Measurements from ENCODE around the gene SWAP70. TPM values are rescaled to one million over a fixed set of nuclear protein-coding genes. Genes with fewer than 3 reads are reported as not detected.
"Not testable (repeated sequence)": the region's sequence is repeated elsewhere in the genome, so short reads cannot be mapped to it uniquely, and the experiment has no call there.

The SWAP70 gene
- total and polyA plus RNA-seq, 4 donors: 15.8 to 69.0 (median 47.1) TPM

GRCh38 chr11:9704620-9705019 lies 40.7 kb downstream of the SWAP70 start:
- no peak overlapping the region for H3K27ac ChIP-seq (ENCODE audit: low read depth in 1 of 2, low read length in 2 of 2)
- H3K27me3 ChIP-seq (ENCODE audit: control insufficient read depth in 1 of 2, insufficient read depth in 2 of 2, low read length in 1 of 2): no peaks in the 10 kb centered on the region
- H3K9me3 ChIP-seq (ENCODE audit: control insufficient read depth, low read length): no peaks in the 10 kb centered on the region
- DNase-seq (no peak), ATAC-seq (ENCODE audit: low FRiP score) (no peak)
- no peaks in the 10 kb centered on the region for H3K36me3 ChIP-seq (ENCODE audit: control insufficient read depth in 1 of 2, insufficient read depth in 2 of 2, low read length in 1 of 2)
- peaks cover 2 to 8% of the 10 kb centered on the region in 2 donors for H3K4me1 ChIP-seq (ENCODE audit: control insufficient read depth in 1 of 2, insufficient read depth in 2 of 2, low read length in 2 of 2)
- 96 to 97% methylated on average over 4 of the region's 4 CpGs for WGBS, 2 donors
- H3K4me3 ChIP-seq (ENCODE audit: low read length in 2 of 2): no peak overlapping the region
- intact Hi-C loops (cut with DNase I): no loop called here

DNA sequence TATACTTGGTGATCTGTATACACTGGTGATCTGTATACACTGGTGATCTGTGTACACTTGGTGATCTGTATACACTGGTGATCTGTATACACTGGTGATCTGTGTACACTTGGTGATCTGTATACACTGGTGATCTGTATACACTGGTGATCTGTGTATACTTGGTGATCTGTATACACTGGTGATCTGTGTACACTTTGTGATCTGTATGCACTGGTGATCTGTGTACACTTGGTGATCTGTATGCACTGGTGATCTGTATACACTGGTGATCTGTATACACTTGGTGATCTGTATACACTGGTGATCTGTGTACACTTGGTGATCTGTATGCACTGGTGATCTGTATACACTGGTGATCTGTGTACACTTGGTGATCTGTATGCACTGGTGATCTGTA lies 41.5 kb downstream of the SWAP70 start:
- intact Hi-C loops (cut with DNase I); H3K4me3 ChIP-seq (ENCODE audit: low read length in 2 of 2); ATAC-seq (ENCODE audit: low FRiP score): not testable (repeated sequence)

GRCh38 chr11:9708544-9708943 lies 44.7 kb downstream of the SWAP70 start:
- peak overlapping the region in 1 of 2 donors; percentile 17 for H3K27ac ChIP-seq (ENCODE audit: low read depth in 1 of 2, low read length in 2 of 2)
- 99 to 100% methylated on average over 1 of the region's 1 CpG for WGBS, 2 donors
- H3K36me3 ChIP-seq (ENCODE audit: control insufficient read depth in 1 of 2, insufficient read depth in 2 of 2, low read length in 1 of 2): no peaks in the 10 kb centered on the region
- peaks cover 4 to 5% of the 10 kb centered on the region in 2 donors for H3K4me1 ChIP-seq (ENCODE audit: control insufficient read depth in 1 of 2, insufficient read depth in 2 of 2, low read length in 2 of 2)
- intact Hi-C loops (cut with DNase I): no loop called here
- DNase-seq (no peak), ATAC-seq (ENCODE audit: low FRiP score) (no peak)
- H3K9me3 ChIP-seq (ENCODE audit: control insufficient read depth, low read length): no peaks in the 10 kb centered on the region
- H3K4me3 ChIP-seq (ENCODE audit: low read length in 2 of 2): no peak overlapping the region
- no peaks in the 10 kb centered on the region for H3K27me3 ChIP-seq (ENCODE audit: control insufficient read depth in 1 of 2, insufficient read depth in 2 of 2, low read length in 1 of 2)

More for the DNA sequence above, 41.5 kb downstream of the SWAP70 start:
- not testable (repeated sequence) for H3K4me1 ChIP-seq (ENCODE audit: control insufficient read depth in 1 of 2, insufficient read depth in 2 of 2, low read length in 2 of 2); H3K27ac ChIP-seq (ENCODE audit: low read depth in 1 of 2, low read length in 2 of 2); H3K36me3 ChIP-seq (ENCODE audit: control insufficient read depth in 1 of 2, insufficient read depth in 2 of 2, low read length in 1 of 2); H3K27me3 ChIP-seq (ENCODE audit: control insufficient read depth in 1 of 2, insufficient read depth in 2 of 2, low read length in 1 of 2); DNase-seq; H3K9me3 ChIP-seq (ENCODE audit: control insufficient read depth, low read length)

DNA sequence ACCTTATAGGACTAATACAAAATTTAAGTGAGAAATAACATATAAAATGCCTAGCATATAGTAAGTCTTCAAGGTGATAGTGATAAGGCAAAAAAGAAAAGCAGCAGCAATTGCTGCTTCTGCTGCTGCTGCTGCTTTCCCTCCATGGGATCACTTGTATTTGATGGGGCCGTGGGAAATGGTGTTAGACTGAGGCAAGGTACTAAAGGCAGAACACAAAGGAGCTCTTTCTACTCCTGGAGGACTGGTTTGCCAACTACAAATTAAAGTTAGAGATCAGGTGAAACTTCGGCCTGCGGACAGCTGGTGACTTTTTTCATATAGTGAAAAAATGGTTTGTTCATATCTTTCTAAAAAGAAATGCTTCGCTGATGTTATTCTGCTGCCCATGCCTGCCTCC lies 46.3 kb downstream of the SWAP70 start:
- H3K4me3 ChIP-seq (ENCODE audit: low read length in 2 of 2): no peak overlapping the region
- ATAC-seq (ENCODE audit: low FRiP score) (no peak), DNase-seq (no peak)
- peaks cover 4 to 5% of the 10 kb centered on the region in 2 donors for H3K4me1 ChIP-seq (ENCODE audit: control insufficient read depth in 1 of 2, insufficient read depth in 2 of 2, low read length in 2 of 2)
- 96% methylated on average over 4 of the region's 4 CpGs for WGBS, 2 donors
- H3K9me3 ChIP-seq (ENCODE audit: control insufficient read depth, low read length): no peaks in the 10 kb centered on the region
- no peaks in the 10 kb centered on the region for H3K27me3 ChIP-seq (ENCODE audit: control insufficient read depth in 1 of 2, insufficient read depth in 2 of 2, low read length in 1 of 2)
- H3K27ac ChIP-seq (ENCODE audit: low read depth in 1 of 2, low read length in 2 of 2): no peak overlapping the region
- intact Hi-C loops (cut with DNase I): no loop called here
- H3K36me3 ChIP-seq (ENCODE audit: control insufficient read depth in 1 of 2, insufficient read depth in 2 of 2, low read length in 1 of 2): no peaks in the 10 kb centered on the region

DNA sequence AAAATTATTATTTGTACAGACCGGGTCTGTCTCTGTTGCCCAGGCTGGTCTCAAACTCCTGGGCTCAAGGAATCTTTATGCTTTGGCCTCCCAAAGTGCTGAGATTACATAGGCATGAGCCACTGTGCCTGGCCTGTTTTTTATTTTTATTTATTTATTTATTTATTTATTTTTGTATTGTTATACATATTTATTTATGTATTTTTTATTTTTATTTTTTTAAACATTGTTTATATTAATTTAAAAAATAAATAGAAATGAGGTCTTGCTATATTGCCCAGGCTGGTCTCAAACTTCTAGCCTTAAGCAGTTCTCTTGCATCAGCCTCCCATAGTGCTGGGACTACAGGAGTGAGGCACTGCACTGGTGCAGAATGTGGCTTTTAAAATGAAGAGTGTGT lies 47.0 kb downstream of the SWAP70 start:
- DNase-seq (no peak), ATAC-seq (ENCODE audit: low FRiP score) (no peak)
- Histone ChIP-seq H3K27me3 (ENCODE audit: control insufficient read depth in 1 of 2, insufficient read depth in 2 of 2, low read length in 1 of 2) (no peaks in the 10 kb centered on the region), H3K36me3 (ENCODE audit: control insufficient read depth in 1 of 2, insufficient read depth in 2 of 2, low read length in 1 of 2) (no peaks in the 10 kb centered on the region), H3K4me1 (ENCODE audit: control insufficient read depth in 1 of 2, insufficient read depth in 2 of 2, low read length in 2 of 2) (peaks cover 5 to 6% of the 10 kb centered on the region in 2 donors), H3K9me3 (ENCODE audit: control insufficient read depth, low read length) (no peaks in the 10 kb centered on the region), H3K27ac (ENCODE audit: low read depth in 1 of 2, low read length in 2 of 2) (no peak overlapping the region), H3K4me3 (ENCODE audit: low read length in 2 of 2) (no peak overlapping the region)
- intact Hi-C loops (cut with DNase I): no loop called here
- 96 to 97% methylated on average over 1 of the region's 1 CpG for WGBS, 2 donors

DNA sequence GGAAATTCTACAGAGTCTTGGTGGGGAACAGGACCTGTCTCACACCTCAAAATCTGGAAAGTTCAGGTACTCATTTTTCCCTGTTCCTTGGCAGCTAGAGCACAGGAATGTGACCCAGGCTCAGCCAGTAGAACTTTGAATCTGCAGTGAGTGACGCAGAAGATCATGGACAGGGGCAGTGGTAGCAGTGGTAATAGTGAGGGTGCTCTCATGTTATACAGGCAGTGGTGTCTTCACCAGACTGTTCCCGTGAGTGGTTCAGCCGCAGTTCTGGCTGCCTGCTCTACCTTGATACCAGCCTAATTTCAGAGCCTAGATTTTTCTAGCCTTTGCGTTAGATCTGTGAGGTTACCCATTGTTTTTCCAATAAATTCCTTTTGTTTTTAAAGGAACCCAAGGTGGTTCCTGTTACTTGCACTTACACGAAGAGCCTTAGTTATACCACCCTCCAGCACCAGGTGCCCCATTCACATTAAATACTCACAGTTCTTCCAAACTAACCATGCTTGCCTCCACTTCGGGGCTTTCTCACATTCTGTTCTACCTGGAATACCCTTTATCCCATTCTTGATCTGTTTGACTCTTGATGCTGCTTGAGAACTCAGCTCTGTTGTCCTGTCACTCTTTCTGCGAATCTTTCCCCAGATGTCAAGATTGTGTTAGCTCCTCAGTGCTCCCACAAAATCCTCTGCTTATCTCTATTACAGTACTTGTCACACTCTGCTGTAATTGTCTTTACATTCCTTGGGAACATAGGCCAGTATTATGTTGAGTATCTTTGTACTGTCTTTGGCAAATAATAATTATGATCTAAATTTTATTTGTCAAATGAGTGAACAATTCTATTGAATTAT lies 47.8 kb downstream of the SWAP70 start:
- H3K4me1 ChIP-seq (ENCODE audit: control insufficient read depth in 1 of 2, insufficient read depth in 2 of 2, low read length in 2 of 2): peaks cover 6 to 13% of the 10 kb centered on the region in 2 donors
- H3K9me3 ChIP-seq (ENCODE audit: control insufficient read depth, low read length): no peaks in the 10 kb centered on the region
- intact Hi-C loops (cut with DNase I): no loop called here
- DNase-seq: no peak
- no peak for ATAC-seq (ENCODE audit: low FRiP score)
- H3K4me3 ChIP-seq (ENCODE audit: low read length in 2 of 2): no peak overlapping the region
- 70 to 75% methylated on average over 7 of the region's 7 CpGs for whole genome bisulfite sequencing, 2 donors
- H3K27ac ChIP-seq (ENCODE audit: low read depth in 1 of 2, low read length in 2 of 2): peak overlapping the region in 1 of 2 donors; percentile 10
- H3K36me3 ChIP-seq (ENCODE audit: control insufficient read depth in 1 of 2, insufficient read depth in 2 of 2, low read length in 1 of 2): no peaks in the 10 kb centered on the region
- no peaks in the 10 kb centered on the region for H3K27me3 ChIP-seq (ENCODE audit: control insufficient read depth in 1 of 2, insufficient read depth in 2 of 2, low read length in 1 of 2)

GRCh38 chr11:9714272-9714940 lies 50.5 kb downstream of the SWAP70 start:
- 16 to 37% methylated on average over 5 of the region's 5 CpGs for WGBS, 2 donors
- no peak for ATAC-seq (ENCODE audit: low FRiP score)
- Histone ChIP-seq H3K9me3 (ENCODE audit: control insufficient read depth, low read length) (no peaks in the 10 kb centered on the region), H3K4me1 (ENCODE audit: control insufficient read depth in 1 of 2, insufficient read depth in 2 of 2, low read length in 2 of 2) (peaks cover 9 to 18% of the 10 kb centered on the region in 2 donors), H3K27me3 (ENCODE audit: control insufficient read depth in 1 of 2, insufficient read depth in 2 of 2, low read length in 1 of 2) (no peaks in the 10 kb centered on the region), H3K36me3 (ENCODE audit: control insufficient read depth in 1 of 2, insufficient read depth in 2 of 2, low read length in 1 of 2) (no peaks in the 10 kb centered on the region), H3K4me3 (ENCODE audit: low read length in 2 of 2) (no peak overlapping the region), H3K27ac (ENCODE audit: low read depth in 1 of 2, low read length in 2 of 2) (no peak overlapping the region)
- DNase-seq: no peak
- intact Hi-C loops (cut with DNase I): no loop called here

DNA sequence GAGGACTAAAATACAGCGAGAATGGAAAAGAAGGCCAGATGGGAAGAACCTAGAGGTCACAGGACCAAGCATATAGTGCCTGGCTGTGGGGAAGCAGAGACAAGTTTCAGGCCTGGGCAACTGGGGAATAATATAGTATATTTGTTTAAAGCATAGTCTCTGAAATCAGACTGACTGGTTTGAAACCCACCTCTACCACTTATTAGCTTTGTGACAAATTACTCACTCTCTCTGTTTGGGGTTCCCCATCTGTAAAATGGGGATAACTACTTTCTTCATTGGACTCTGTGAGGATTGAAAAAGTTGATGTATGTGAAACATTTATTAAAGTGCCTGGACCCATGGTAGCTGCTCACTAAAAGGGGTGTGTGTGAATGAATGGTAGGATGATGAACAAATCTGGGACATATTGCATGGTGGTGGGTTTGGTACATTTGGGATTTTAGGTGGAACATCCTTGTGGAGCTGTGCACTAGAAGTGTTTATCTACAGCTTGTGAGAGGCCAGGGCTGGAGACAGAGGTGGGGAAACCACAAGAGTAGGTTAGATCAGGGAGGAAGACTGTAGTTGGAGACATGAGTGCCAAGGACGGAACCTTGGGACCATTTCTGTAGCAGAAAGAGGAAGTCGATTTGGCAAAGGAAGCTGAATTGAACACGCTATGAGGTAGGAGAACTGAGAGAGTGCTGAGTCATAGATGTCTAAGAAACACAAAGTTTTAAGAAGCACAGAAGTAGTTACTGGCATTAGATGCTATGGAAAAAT lies 52.6 kb downstream of the SWAP70 start:
- ATAC-seq (ENCODE audit: low FRiP score): peak; percentile 84
- Histone ChIP-seq H3K9me3 (ENCODE audit: control insufficient read depth, low read length) (no peaks in the 10 kb centered on the region), H3K4me1 (ENCODE audit: control insufficient read depth in 1 of 2, insufficient read depth in 2 of 2, low read length in 2 of 2) (peaks cover 7 to 18% of the 10 kb centered on the region in 2 donors), H3K4me3 (ENCODE audit: low read length in 2 of 2) (no peak overlapping the region), H3K36me3 (ENCODE audit: control insufficient read depth in 1 of 2, insufficient read depth in 2 of 2, low read length in 1 of 2) (no peaks in the 10 kb centered on the region), H3K27me3 (ENCODE audit: control insufficient read depth in 1 of 2, insufficient read depth in 2 of 2, low read length in 1 of 2) (no peaks in the 10 kb centered on the region), H3K27ac (ENCODE audit: low read depth in 1 of 2, low read length in 2 of 2) (peak overlapping the region; percentile 57 to 85)
- WGBS, 2 donors: 5 to 19% methylated on average over 4 of the region's 4 CpGs
- peak in 1 of 2 donors; percentile 55 for DNase-seq
- intact Hi-C loops (cut with DNase I): no loop called here
